ENCODE results near the gene PHF19. TPM values are rescaled to one million over a fixed set of nuclear protein-coding genes. Genes with fewer than 3 reads are reported as not detected.

Gene PHF19
- polyA plus RNA-seq, 1 donor from 2014 or later = 4.9 TPM

DNA sequence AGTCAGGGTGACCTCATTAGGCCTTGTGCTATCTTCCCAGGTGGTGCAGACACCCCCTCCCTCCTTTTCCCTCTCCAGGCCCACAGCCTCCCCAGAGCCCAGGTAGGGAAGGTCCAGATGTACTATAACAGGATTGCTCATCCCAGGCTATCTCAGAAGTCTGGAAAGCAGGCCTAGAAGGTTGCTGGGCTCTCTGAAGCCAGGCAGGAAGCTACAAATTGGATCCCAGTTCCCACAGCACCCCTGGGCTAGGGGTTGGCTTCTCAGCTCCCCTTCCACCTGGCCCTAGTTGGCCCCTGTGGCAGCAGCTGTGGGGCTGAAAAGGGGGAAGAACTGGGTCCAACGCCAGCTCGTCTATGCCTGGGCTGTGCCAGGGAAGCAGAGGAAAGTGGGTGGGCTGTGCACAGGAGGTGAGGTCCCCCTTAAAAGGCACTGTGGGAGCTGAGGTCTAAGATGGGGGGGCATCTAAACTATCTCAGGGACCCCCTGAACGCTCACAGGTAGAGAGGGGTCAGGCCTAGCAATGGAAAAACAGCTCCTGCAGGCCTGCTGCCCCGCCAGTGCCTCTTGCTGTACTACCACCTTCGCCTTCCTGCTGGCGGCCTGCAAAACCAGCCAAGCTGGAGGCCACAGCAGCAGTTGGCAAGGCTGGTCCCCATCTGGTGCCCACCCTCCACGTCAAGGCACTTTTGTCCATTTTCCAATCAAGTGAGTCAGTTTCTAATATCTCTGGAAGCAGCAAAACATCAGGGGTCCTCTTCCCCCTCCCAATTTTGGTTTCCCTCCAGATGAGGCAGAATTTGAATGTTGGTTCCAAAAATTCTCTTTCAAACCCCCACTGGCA is 20.9 kb downstream of the PHF19 start:
- Histone ChIP-seq H3K36me3 (ENCODE audit: insufficient read depth, low read length) (no peaks in the 10 kb centered on the region), H3K9me3 (ENCODE audit: low read length) (no peaks in the 10 kb centered on the region), H3F3A (ENCODE audit: insufficient read depth, low read length, poor library complexity, severe bottlenecking) (no peaks in the 10 kb centered on the region), H4K20me1 (ENCODE audit: insufficient read depth) (no peaks in the 10 kb centered on the region), H3K9ac (ENCODE audit: low read length) (no peak overlapping the region), H3K27ac (ENCODE audit: low read length) (no peak overlapping the region), H3K4me3 (ENCODE audit: low read length) (no peak overlapping the region), H3K4me2 (ENCODE audit: low read length) (no peak overlapping the region), H3K79me2 (replicated peaks; ENCODE audit: insufficient read depth, low read length) (no peaks in the 10 kb centered on the region), H3K27me3 (ENCODE audit: insufficient read depth, low read depth, low read length) (no peaks in the 10 kb centered on the region), H2AFZ (ENCODE audit: low read depth, low read length) (no peak overlapping the region), H3K9me2 (ENCODE audit: insufficient read depth, low read length) (no peaks in the 10 kb centered on the region)
- TF ChIP-seq EZH2 (IDR thresholded peaks at IDR 0.05; ENCODE audit: borderline replicate concordance, insufficient read depth, low read length, poor library complexity, severe bottlenecking) (no peak), MXI1 (conservative IDR thresholded peaks at IDR 0.05; ENCODE audit: poor library complexity, severe bottlenecking) (no peak), SMC3 (conservative IDR thresholded peaks at IDR 0.05; ENCODE audit: poor library complexity) (no peak), EP300 (conservative IDR thresholded peaks at IDR 0.05; ENCODE audit: poor library complexity, severe bottlenecking) (no peak), POLR2AphosphoS5 (IDR thresholded peaks at IDR 0.05) (no peak), RAD21 (conservative IDR thresholded peaks at IDR 0.05) (no peak), TAF1 (IDR thresholded peaks at IDR 0.05; ENCODE audit: low read depth) (no peak)
- TF ChIP-seq, protein P1, sequence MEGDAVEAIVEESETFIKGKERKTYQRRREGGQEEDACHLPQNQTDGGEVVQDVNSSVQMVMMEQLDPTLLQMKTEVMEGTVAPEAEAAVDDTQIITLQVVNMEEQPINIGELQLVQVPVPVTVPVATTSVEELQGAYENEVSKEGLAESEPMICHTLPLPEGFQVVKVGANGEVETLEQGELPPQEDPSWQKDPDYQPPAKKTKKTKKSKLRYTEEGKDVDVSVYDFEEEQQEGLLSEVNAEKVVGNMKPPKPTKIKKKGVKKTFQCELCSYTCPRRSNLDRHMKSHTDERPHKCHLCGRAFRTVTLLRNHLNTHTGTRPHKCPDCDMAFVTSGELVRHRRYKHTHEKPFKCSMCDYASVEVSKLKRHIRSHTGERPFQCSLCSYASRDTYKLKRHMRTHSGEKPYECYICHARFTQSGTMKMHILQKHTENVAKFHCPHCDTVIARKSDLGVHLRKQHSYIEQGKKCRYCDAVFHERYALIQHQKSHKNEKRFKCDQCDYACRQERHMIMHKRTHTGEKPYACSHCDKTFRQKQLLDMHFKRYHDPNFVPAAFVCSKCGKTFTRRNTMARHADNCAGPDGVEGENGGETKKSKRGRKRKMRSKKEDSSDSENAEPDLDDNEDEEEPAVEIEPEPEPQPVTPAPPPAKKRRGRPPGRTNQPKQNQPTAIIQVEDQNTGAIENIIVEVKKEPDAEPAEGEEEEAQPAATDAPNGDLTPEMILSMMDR (IDR thresholded peaks at IDR 0.05; ENCODE audit: poor library complexity, severe bottlenecking) = no peak
- TF ChIP-seq, protein P2, sequence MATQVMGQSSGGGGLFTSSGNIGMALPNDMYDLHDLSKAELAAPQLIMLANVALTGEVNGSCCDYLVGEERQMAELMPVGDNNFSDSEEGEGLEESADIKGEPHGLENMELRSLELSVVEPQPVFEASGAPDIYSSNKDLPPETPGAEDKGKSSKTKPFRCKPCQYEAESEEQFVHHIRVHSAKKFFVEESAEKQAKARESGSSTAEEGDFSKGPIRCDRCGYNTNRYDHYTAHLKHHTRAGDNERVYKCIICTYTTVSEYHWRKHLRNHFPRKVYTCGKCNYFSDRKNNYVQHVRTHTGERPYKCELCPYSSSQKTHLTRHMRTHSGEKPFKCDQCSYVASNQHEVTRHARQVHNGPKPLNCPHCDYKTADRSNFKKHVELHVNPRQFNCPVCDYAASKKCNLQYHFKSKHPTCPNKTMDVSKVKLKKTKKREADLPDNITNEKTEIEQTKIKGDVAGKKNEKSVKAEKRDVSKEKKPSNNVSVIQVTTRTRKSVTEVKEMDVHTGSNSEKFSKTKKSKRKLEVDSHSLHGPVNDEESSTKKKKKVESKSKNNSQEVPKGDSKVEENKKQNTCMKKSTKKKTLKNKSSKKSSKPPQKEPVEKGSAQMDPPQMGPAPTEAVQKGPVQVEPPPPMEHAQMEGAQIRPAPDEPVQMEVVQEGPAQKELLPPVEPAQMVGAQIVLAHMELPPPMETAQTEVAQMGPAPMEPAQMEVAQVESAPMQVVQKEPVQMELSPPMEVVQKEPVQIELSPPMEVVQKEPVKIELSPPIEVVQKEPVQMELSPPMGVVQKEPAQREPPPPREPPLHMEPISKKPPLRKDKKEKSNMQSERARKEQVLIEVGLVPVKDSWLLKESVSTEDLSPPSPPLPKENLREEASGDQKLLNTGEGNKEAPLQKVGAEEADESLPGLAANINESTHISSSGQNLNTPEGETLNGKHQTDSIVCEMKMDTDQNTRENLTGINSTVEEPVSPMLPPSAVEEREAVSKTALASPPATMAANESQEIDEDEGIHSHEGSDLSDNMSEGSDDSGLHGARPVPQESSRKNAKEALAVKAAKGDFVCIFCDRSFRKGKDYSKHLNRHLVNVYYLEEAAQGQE (IDR thresholded peaks at IDR 0.05; ENCODE audit: borderline replicate concordance) = no peak

DNA sequence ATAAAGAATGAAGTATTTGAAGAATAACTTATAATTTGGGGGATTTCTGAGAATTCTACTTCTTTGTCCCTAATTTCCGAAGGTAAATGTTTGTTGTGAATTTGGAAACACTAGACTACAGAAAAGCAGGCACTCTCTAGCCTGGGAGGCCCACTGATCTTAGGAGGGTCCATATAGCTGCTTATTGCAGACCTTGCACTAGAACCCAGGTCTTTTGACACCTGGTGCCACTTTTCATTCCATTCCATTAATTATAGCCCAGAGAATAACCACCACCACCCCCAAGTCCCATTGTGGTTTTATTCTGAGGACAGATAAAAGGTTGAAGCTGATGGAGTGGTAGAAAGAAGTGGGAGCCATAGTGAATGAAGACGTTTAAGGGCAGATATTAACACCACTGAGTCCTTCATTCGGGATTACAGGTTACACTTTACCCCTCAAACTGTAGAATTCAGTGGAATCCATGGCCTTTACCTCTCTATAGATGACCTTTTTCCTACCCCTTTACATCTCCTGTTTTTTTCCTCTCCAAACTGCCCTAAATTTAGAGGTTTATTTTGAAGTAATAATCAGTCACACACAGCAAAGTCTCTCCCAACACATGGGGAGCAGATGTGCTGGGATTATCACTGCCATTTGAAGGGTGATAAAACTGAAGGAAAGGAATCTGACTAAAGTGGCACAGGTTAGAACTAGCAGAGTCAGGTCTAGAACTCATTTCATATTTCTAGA is 22.2 kb downstream of the PHF19 start:
- no peaks in the 10 kb centered on the region for H3K9me3 ChIP-seq (ENCODE audit: low read length)
- H3K36me3 ChIP-seq (ENCODE audit: insufficient read depth, low read length) = no peaks in the 10 kb centered on the region
- H3K9me2 ChIP-seq (ENCODE audit: insufficient read depth, low read length) = no peaks in the 10 kb centered on the region
- H3K27me3 ChIP-seq (ENCODE audit: insufficient read depth, low read depth, low read length) = no peaks in the 10 kb centered on the region
- H3K27ac ChIP-seq (ENCODE audit: low read length) = no peak overlapping the region
- H3K4me3 ChIP-seq (ENCODE audit: low read length) = no peak overlapping the region
- H3F3A ChIP-seq (ENCODE audit: insufficient read depth, low read length, poor library complexity, severe bottlenecking) = no peaks in the 10 kb centered on the region
- no peak overlapping the region for H2AFZ ChIP-seq (ENCODE audit: low read depth, low read length)
- H3K79me2 ChIP-seq (replicated peaks; ENCODE audit: insufficient read depth, low read length) = no peaks in the 10 kb centered on the region
- TF ChIP-seq, protein P2 (IDR thresholded peaks at IDR 0.05; ENCODE audit: borderline replicate concordance) = no peak
- TF ChIP-seq EP300 (conservative IDR thresholded peaks at IDR 0.05; ENCODE audit: poor library complexity, severe bottlenecking) (no peak), RAD21 (conservative IDR thresholded peaks at IDR 0.05) (no peak), POLR2AphosphoS5 (IDR thresholded peaks at IDR 0.05) (no peak), MXI1 (conservative IDR thresholded peaks at IDR 0.05; ENCODE audit: poor library complexity, severe bottlenecking) (no peak), EZH2 (IDR thresholded peaks at IDR 0.05; ENCODE audit: borderline replicate concordance, insufficient read depth, low read length, poor library complexity, severe bottlenecking) (no peak), SMC3 (conservative IDR thresholded peaks at IDR 0.05; ENCODE audit: poor library complexity) (no peak), TAF1 (IDR thresholded peaks at IDR 0.05; ENCODE audit: low read depth) (no peak)
- TF ChIP-seq, protein P1 (IDR thresholded peaks at IDR 0.05; ENCODE audit: poor library complexity, severe bottlenecking) = no peak
- no peaks in the 10 kb centered on the region for H4K20me1 ChIP-seq (ENCODE audit: insufficient read depth)
- no peak overlapping the region for H3K4me2 ChIP-seq (ENCODE audit: low read length)
- H3K9ac ChIP-seq (ENCODE audit: low read length) = no peak overlapping the region

Measured in neural cell (in vitro differentiated cells).